HG02973 (cell line): ENCODE data around the gene SRP19.
"Not testable (repeated sequence)": the region's sequence is repeated elsewhere in the genome, so short reads cannot be mapped to it uniquely, and the experiment has no call there.

Experiments used
- ATAC-seq: cut with Tn5 transposase; IDR thresholded peaks from one replicate; pipeline ENCODE4 v1.9.1; 2021; ENCODE audit warnings: moderate library complexity; ENCODE audit not compliant: unreplicated experiment

SRP19 gene

GRCh38 chr5:112869948-112870347 lies 8.9 kb downstream of the SRP19 start:
- ATAC-seq, result peak; percentile 90

GRCh38 chr5:112870966-112871365 lies 9.9 kb downstream of the SRP19 start:
- no peak for ATAC-seq

GRCh38 chr5:112876362-112876761 lies 15.3 kb downstream of the SRP19 start:
- ATAC-seq, result no peak

- ATAC-seq, result no peak
These were observed 17.0 kb downstream of the SRP19 start for GRCh38 chr5:112878101-112878500.

- ATAC-seq, result no peak
These were observed 17.7 kb downstream of the SRP19 start for GRCh38 chr5:112878760-112879159.

- ATAC-seq, result no peak
These were observed 19.3 kb downstream of the SRP19 start for GRCh38 chr5:112880219-112880964.

- no peak for ATAC-seq
These were observed 22.1 kb downstream of the SRP19 start for GRCh38 chr5:112883192-112883591.

GRCh38 chr5:112885001-112885400 lies 23.9 kb downstream of the SRP19 start:
- ATAC-seq, result no peak

GRCh38 chr5:112886975-112887374 lies 25.9 kb downstream of the SRP19 start:
- no peak for ATAC-seq

GRCh38 chr5:112892066-112892465 lies 31.0 kb downstream of the SRP19 start:
- ATAC-seq, result not testable (repeated sequence)

- ATAC-seq, result no peak
These were observed 31.7 kb downstream of the SRP19 start for GRCh38 chr5:112892776-112893175.

- no peak for ATAC-seq
These were observed 34.6 kb downstream of the SRP19 start for GRCh38 chr5:112895682-112896081.

GRCh38 chr5:112902561-112902960 lies 41.5 kb downstream of the SRP19 start:
- ATAC-seq, result no peak

GRCh38 chr5:112904996-112905395 lies 43.9 kb downstream of the SRP19 start:
- not testable (repeated sequence) for ATAC-seq

GRCh38 chr5:112906637-112907036 lies 45.5 kb downstream of the SRP19 start:
- no peak for ATAC-seq

- no peak for ATAC-seq
These were observed 46.1 kb downstream of the SRP19 start for GRCh38 chr5:112907166-112907631.

- no peak for ATAC-seq
These were observed 47.8 kb downstream of the SRP19 start for GRCh38 chr5:112908854-112909253.

GRCh38 chr5:112910529-112910928 lies 49.4 kb downstream of the SRP19 start:
- no peak for ATAC-seq

- no peak for ATAC-seq
These were observed 53.5 kb downstream of the SRP19 start for GRCh38 chr5:112914584-112914983.

GRCh38 chr5:112915831-112916230 lies 54.7 kb downstream of the SRP19 start:
- ATAC-seq, result peak; percentile 51

GRCh38 chr5:112917453-112917995 lies 56.4 kb downstream of the SRP19 start:
- no peak for ATAC-seq

- ATAC-seq, result no peak
These were observed 57.0 kb downstream of the SRP19 start for GRCh38 chr5:112918136-112918535.

GRCh38 chr5:112918679-112919078 lies 57.6 kb downstream of the SRP19 start:
- ATAC-seq, result no peak
